CD4-positive, CD25-positive, alpha-beta regulatory T cell (primary cell): ENCODE data around the gene RUNX2. TPM values are rescaled to one million over a fixed set of nuclear protein-coding genes. Genes with fewer than 3 reads are reported as not detected.

Experiments used
- ATAC-seq, 2 donors: fragments of 150-1000 bp; cut with Tn5 transposase; one replicate each; pipeline ENCODE4 v1.10.0; 2021; ENCODE audit warnings: low read depth in 2 of 2, moderate number of reproducible peaks in 2 of 2, moderate library complexity in 1 of 2
- DNase-seq, 3 donors: peaks; one replicate each; pipeline versions ENCODE4 v3.0.0 to v3.0.0-alpha.2; 2012 to 2022; ENCODE audit warnings: mixed read lengths in 1 of 3
- H3K27ac ChIP-seq: one replicate; pipeline ENCODE4 v1.7.0; 2013; ENCODE audit warnings: mild to moderate bottlenecking, low read length; ENCODE audit not compliant: insufficient read depth, poor library complexity, severe bottlenecking
- H3K27me3 ChIP-seq: one replicate; pipeline ENCODE4 v1.7.0; 2013; ENCODE audit warnings: low read length; ENCODE audit not compliant: control insufficient read depth, insufficient read depth
- H3K36me3 ChIP-seq: one replicate; pipeline ENCODE4 v1.7.0; 2013; ENCODE audit warnings: mild to moderate bottlenecking, low read length, moderate library complexity; ENCODE audit not compliant: control insufficient read depth, insufficient read depth
- H3K4me1 ChIP-seq: 2 replicates; pipeline ENCODE4 v1.7.0; 2013; ENCODE audit warnings: mild to moderate bottlenecking, low read length; ENCODE audit not compliant: insufficient read depth, control insufficient read depth, poor library complexity, severe bottlenecking
- H3K4me3 ChIP-seq: one replicate; pipeline ENCODE4 v1.7.0; 2013; ENCODE audit warnings: low read depth, mild to moderate bottlenecking, low read length, moderate library complexity
- H3K9me3 ChIP-seq, 2 experiments: 1 replicate in 1 of 2; 2 replicates in 1 of 2; pipeline ENCODE4 v1.7.0; 2013; ENCODE audit warnings: low read length in 2 of 2, mild to moderate bottlenecking in 1 of 2, moderate library complexity in 1 of 2; ENCODE audit not compliant: control insufficient read depth in 2 of 2
- H3K27ac Mint-ChIP-seq, 3 donors: one replicate each; pipeline ENCODE4 v1.8.0; 2020 to 2022; ENCODE audit warnings: mild to moderate bottlenecking in 3 of 3, mixed read lengths in 3 of 3, moderate library complexity in 2 of 3
- H3K27me3 Mint-ChIP-seq: one replicate; pipeline ENCODE4 v1.8.0; 2022; ENCODE audit warnings: mild to moderate bottlenecking, mixed read lengths
- H3K36me3 Mint-ChIP-seq: one replicate; pipeline ENCODE4 v1.8.0; 2020; ENCODE audit warnings: mixed read lengths
- H3K4me1 Mint-ChIP-seq, 4 donors: one replicate each; pipeline ENCODE4 v1.8.0; 2020 to 2022; ENCODE audit warnings: mixed read lengths in 4 of 4, mild to moderate bottlenecking in 1 of 4
- H3K4me3 Mint-ChIP-seq, 4 donors: one replicate each; pipeline ENCODE4 v1.8.0; 2020 to 2022; ENCODE audit warnings: mild to moderate bottlenecking in 4 of 4, mixed read lengths in 4 of 4, moderate library complexity in 3 of 4
- H3K9me3 Mint-ChIP-seq, 7 donors: one replicate each; pipeline ENCODE4 v1.8.0; 2020 to 2022; ENCODE audit warnings: mixed read lengths in 7 of 7, mild to moderate bottlenecking in 3 of 7, moderate library complexity in 2 of 7
- polyA plus RNA-seq, 4 donors: library from polyadenylated mRNA; unstranded; fragments of 300-500 nt; fragmentation: Illumina TruSeq; gene quantifications; one replicate each; pipeline ENCODE4 v1.2.3, GENCODE V29; 2021
- total RNA-seq: library from RNA; stranded (reverse); gene quantifications from one replicate; pipeline ENCODE4 v1.2.3, GENCODE V29; 2022

The RUNX2 gene
- total and polyA plus RNA-seq, 5 donors from 2014 or later: 5.3 to 30.0 (median 5.5) TPM

DNA sequence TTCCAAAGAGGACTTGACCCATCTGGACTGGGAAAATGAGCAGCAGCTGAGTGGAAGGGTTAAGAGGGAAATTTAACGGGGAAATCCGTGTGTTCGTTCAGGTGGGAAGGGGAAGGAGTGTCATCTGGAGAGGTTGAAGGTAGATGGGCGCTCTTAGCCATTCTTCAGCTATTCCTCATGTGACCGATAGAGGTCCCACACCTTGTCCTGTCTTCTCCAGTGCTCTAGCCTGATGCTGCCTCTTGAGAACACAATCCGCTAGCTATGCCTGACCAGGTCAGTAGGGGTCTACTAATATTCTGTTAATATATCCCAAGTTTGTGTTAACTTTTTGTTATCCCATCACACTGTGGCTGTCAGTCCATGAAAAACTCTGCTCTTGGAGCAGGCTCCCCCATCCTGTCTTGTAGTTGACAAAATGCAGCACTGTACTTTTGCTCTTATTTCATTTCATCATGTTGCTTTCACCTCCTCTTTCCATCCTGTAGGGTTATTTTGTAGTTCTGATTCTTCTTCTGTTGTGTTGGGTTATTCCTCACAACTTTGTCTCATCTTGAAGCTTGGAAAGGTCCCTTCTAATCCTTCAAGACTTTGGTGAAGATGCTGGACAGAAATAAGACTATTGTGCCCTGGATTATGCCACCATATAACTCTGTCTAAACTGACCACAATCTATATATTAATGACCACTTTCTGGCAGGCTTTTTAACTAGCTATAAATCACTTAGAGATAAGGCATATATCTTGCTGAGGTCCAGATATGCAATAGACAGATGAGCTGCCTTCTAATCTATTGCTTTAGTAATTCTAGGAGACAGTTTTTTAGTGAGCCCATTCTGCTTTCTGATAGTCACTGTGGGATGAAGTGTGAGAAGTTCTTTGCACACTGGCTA, 173.0 kb downstream of the RUNX2 start:
- Histone ChIP-seq H3K9me3 (no peaks in the 10 kb centered on the region), H3K27me3 (no peaks in the 10 kb centered on the region), H3K27ac (no peak overlapping the region), H3K4me3 (no peak overlapping the region), H3K4me1 (peaks cover 7% of the 10 kb centered on the region), H3K36me3 (peaks cover 9% of the 10 kb centered on the region)
- no peak for ATAC-seq
- Mint-ChIP-seq H3K4me1 (peaks cover 21 to 29% (median 22%) of the 10 kb centered on the region in 4 donors), H3K9me3 (no peaks in the 10 kb centered on the region), H3K4me3 (no peak overlapping the region), H3K27me3 (no peaks in the 10 kb centered on the region), H3K27ac (peak overlapping the region in 1 of 3 donors; percentile 16), H3K36me3 (peaks cover 6% of the 10 kb centered on the region)
- no peak for DNase-seq

DNA sequence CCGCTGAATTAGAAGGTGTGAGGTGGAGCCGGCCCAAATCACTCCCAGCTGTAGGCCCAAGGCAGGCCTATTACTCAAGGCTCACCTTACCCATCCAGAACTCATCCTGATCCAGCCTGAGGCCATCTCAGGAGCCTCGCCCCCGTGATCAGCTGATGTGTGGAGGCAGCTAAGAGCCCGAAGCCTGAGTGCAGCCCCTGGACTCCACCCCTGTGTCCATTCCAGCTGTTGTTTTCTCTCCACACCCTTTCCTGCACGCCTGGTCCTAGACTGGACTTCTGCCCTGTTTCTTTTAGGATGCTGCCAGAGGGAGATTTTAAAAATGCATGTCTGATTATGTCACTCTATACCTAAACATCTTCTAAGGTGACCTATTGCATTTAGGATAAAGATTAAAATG, 174.3 kb downstream of the RUNX2 start:
- H3K4me3 Mint-ChIP-seq: no peak overlapping the region
- H3K27me3 Mint-ChIP-seq: no peaks in the 10 kb centered on the region
- no peak overlapping the region for H3K27ac ChIP-seq
- H3K36me3 ChIP-seq: peaks cover 9% of the 10 kb centered on the region
- H3K27me3 ChIP-seq: no peaks in the 10 kb centered on the region
- H3K4me1 ChIP-seq: no peaks in the 10 kb centered on the region
- H3K9me3 ChIP-seq: no peaks in the 10 kb centered on the region
- peaks cover 11 to 21% (median 16%) of the 10 kb centered on the region in 4 donors for H3K4me1 Mint-ChIP-seq
- H3K4me3 ChIP-seq: no peak overlapping the region
- DNase-seq (no peak), ATAC-seq (no peak)
- H3K27ac Mint-ChIP-seq: peak overlapping the region in 1 of 3 donors; percentile 2
- no peaks in the 10 kb centered on the region for H3K9me3 Mint-ChIP-seq
- H3K36me3 Mint-ChIP-seq: peaks cover 6% of the 10 kb centered on the region

DNA sequence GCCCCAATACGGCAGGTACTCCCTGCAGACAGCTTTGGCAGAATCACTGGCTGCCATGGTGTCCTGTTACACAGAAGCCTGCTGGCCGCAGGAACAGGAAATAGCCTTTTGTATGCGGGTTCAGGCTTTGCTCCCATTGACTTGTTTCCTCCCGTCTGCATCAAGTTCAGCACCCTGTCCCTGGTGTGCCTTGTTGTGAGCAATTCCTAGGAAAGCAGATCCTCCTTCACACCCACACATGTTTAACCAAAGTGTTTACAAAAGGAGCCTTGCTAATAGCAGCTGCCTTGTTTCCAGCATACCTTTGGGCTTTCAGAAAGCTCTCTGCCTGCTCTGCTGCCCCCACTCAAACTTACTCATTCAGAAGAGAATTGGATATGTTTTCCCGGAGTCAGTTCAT, 176.8 kb downstream of the RUNX2 start:
- H3K27me3 Mint-ChIP-seq: no peaks in the 10 kb centered on the region
- Histone ChIP-seq H3K4me3 (no peak overlapping the region), H3K4me1 (no peaks in the 10 kb centered on the region), H3K9me3 (no peaks in the 10 kb centered on the region), H3K36me3 (peaks cover 14% of the 10 kb centered on the region), H3K27me3 (no peaks in the 10 kb centered on the region), H3K27ac (no peak overlapping the region)
- H3K27ac Mint-ChIP-seq: no peak overlapping the region
- peaks cover 3 to 25% (median 11%) of the 10 kb centered on the region in 4 donors for H3K4me1 Mint-ChIP-seq
- DNase-seq (no peak), ATAC-seq (no peak)
- H3K9me3 Mint-ChIP-seq: no peaks in the 10 kb centered on the region
- H3K4me3 Mint-ChIP-seq: no peak overlapping the region
- peaks cover 6% of the 10 kb centered on the region for H3K36me3 Mint-ChIP-seq

- no peak for ATAC-seq
- Mint-ChIP-seq H3K9me3 (no peaks in the 10 kb centered on the region), H3K4me1 (peaks cover 3 to 25% (median 11%) of the 10 kb centered on the region in 4 donors), H3K36me3 (peaks cover 3% of the 10 kb centered on the region), H3K27ac (no peak overlapping the region), H3K27me3 (no peaks in the 10 kb centered on the region), H3K4me3 (no peak overlapping the region)
- H3K36me3 ChIP-seq: peaks cover 14% of the 10 kb centered on the region
- H3K4me1 ChIP-seq: no peaks in the 10 kb centered on the region
- H3K9me3 ChIP-seq: no peaks in the 10 kb centered on the region
- no peak overlapping the region for H3K27ac ChIP-seq
- no peak overlapping the region for H3K4me3 ChIP-seq
- H3K27me3 ChIP-seq: no peaks in the 10 kb centered on the region
- no peak for DNase-seq
Observed at GRCh38 chr6:45505470-45505869, 177.3 kb downstream of the RUNX2 start.

- H3K27ac Mint-ChIP-seq: no peak overlapping the region
- Histone ChIP-seq H3K27ac (no peak overlapping the region), H3K9me3 (no peaks in the 10 kb centered on the region), H3K36me3 (peaks cover 9% of the 10 kb centered on the region), H3K27me3 (no peaks in the 10 kb centered on the region), H3K4me3 (no peak overlapping the region), H3K4me1 (no peaks in the 10 kb centered on the region)
- no peak overlapping the region for H3K4me3 Mint-ChIP-seq
- ATAC-seq: no peak
- peaks cover 3 to 22% (median 12%) of the 10 kb centered on the region in 4 donors for H3K4me1 Mint-ChIP-seq
- H3K36me3 Mint-ChIP-seq: peaks cover 1% of the 10 kb centered on the region
- no peak for DNase-seq
- H3K27me3 Mint-ChIP-seq: no peaks in the 10 kb centered on the region
- H3K9me3 Mint-ChIP-seq: no peaks in the 10 kb centered on the region
Observed at GRCh38 chr6:45507186-45507585, 179.1 kb downstream of the RUNX2 start.

- H3K9me3 ChIP-seq: no peaks in the 10 kb centered on the region
- H3K27me3 Mint-ChIP-seq: no peaks in the 10 kb centered on the region
- peaks cover 7% of the 10 kb centered on the region for H3K36me3 Mint-ChIP-seq
- H3K27me3 ChIP-seq: no peaks in the 10 kb centered on the region
- H3K4me3 Mint-ChIP-seq: no peak overlapping the region
- H3K27ac ChIP-seq: no peak overlapping the region
- H3K4me3 ChIP-seq: no peak overlapping the region
- H3K9me3 Mint-ChIP-seq: peaks cover 0 to 1% (median 0%) of the 10 kb centered on the region in 7 donors
- H3K36me3 ChIP-seq: peaks cover 19% of the 10 kb centered on the region
- no peak for DNase-seq
- no peak for ATAC-seq
- H3K27ac Mint-ChIP-seq: no peak overlapping the region
- peaks cover 3 to 15% (median 9%) of the 10 kb centered on the region in 4 donors for H3K4me1 Mint-ChIP-seq
- no peaks in the 10 kb centered on the region for H3K4me1 ChIP-seq
Observed at GRCh38 chr6:45509426-45509825, 181.3 kb downstream of the RUNX2 start.

DNA sequence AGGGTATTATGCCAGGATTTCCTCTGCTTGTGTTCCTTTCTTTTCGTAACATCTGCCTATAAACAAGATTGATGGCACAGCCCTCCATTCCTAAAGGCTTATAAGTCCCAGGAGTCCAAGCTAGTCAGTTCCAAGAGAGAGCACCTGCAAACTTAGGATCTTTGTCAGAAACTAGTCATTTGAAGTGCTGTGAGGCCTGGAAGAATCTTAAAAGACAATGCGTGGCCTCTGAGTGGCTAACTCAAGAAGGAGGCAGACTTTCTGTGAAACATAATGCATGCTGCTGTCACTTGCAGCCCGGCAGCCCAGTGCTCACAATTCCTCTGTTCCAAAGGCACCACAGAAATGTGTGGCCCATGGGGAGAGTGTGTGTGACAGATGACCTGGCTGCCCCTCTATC, 184.6 kb downstream of the RUNX2 start:
- H3K27me3 Mint-ChIP-seq: no peaks in the 10 kb centered on the region
- no peak overlapping the region for H3K4me3 Mint-ChIP-seq
- Histone ChIP-seq H3K27ac (no peak overlapping the region), H3K9me3 (no peaks in the 10 kb centered on the region), H3K27me3 (no peaks in the 10 kb centered on the region), H3K36me3 (peaks cover 21% of the 10 kb centered on the region), H3K4me1 (no peaks in the 10 kb centered on the region), H3K4me3 (no peak overlapping the region)
- H3K4me1 Mint-ChIP-seq: peaks cover 0 to 10% (median under 1%) of the 10 kb centered on the region in 4 donors
- ATAC-seq: no peak
- H3K9me3 Mint-ChIP-seq: peaks cover 0 to 1% (median 0%) of the 10 kb centered on the region in 7 donors
- H3K27ac Mint-ChIP-seq: peak overlapping the region in 2 of 3 donors; percentile 5 to 20
- no peak for DNase-seq
- H3K36me3 Mint-ChIP-seq: peaks cover 7% of the 10 kb centered on the region

DNA sequence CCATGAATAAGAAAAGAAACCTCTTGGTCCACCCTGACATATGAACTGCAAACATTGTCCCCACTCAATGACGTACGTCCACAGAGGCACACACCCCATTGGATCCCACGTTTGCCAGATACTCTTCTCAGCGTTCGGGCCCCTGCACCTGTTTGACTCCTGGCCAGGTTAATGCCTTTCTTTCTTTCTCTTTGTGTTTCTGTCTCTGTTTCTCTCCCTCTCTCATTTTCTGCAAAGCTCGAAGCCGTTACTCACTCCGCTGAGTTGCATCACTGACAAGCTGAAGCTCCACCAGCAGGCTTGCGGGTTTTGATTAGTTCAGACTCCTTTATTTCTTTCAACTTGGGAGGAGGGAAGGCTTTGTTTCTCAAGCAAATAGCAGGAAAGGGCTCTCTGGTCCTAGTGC, 185.1 kb downstream of the RUNX2 start:
- Histone ChIP-seq H3K4me1 (no peaks in the 10 kb centered on the region), H3K27me3 (no peaks in the 10 kb centered on the region), H3K4me3 (no peak overlapping the region), H3K36me3 (peaks cover 21% of the 10 kb centered on the region), H3K27ac (no peak overlapping the region), H3K9me3 (no peaks in the 10 kb centered on the region)
- no peak for DNase-seq
- no peak for ATAC-seq
- Mint-ChIP-seq H3K4me3 (no peak overlapping the region), H3K4me1 (peaks cover 0 to 10% (median 0%) of the 10 kb centered on the region in 4 donors), H3K27me3 (no peaks in the 10 kb centered on the region), H3K27ac (peak overlapping the region in 2 of 3 donors; percentile 5 to 20), H3K36me3 (peaks cover 7% of the 10 kb centered on the region), H3K9me3 (peaks cover 0 to 1% (median 0%) of the 10 kb centered on the region in 7 donors)
